HL-60/S4 treated with phorbol 12-myristate 13-acetate at 8.2 ng/mL for 4 days and 3 days (cell line): Measurements from ENCODE around the gene KLHL33.

ENCODE experiments used
- in situ Hi-C: fragments of 300-500 bp; cut with MboI; formaldehyde crosslinking; loops from 2 replicates; pipeline ENCODE4 v1.15.0; 2022; ENCODE audit warnings: low sequenced_read_pairs

KLHL33 gene

GRCh38 chr14:20417250-20418186, 18.4 kb downstream of the KLHL33 start:
- in situ Hi-C loops = no loop called here

- in situ Hi-C loops = no loop called here
Observed at GRCh38 chr14:20416223-20416622, 19.7 kb downstream of the KLHL33 start.

GRCh38 chr14:20415782-20416206, 20.2 kb downstream of the KLHL33 start:
- in situ Hi-C loops = no loop called here

- in situ Hi-C loops = no loop called here
Observed at GRCh38 chr14:20413744-20414082, 22.3 kb downstream of the KLHL33 start.

GRCh38 chr14:20412876-20413743, 22.9 kb downstream of the KLHL33 start, which contains the start of gene TEP1:
TSS of gene TEP1 (minus strand) at chr14:20413501. CDS start at chr14:20408439, 5,062 bp downstream.
- in situ Hi-C loops = no loop called here

GRCh38 chr14:20412411-20412810, 23.6 kb downstream of the KLHL33 start:
- in situ Hi-C loops = no loop called here

GRCh38 chr14:20409226-20409625, 26.7 kb downstream of the KLHL33 start:
- in situ Hi-C loops = no loop called here

GRCh38 chr14:20403521-20403920, 32.4 kb downstream of the KLHL33 start:
- in situ Hi-C loops = no loop called here

- in situ Hi-C loops = no loop called here
Observed at GRCh38 chr14:20400965-20401593, 34.9 kb downstream of the KLHL33 start.

GRCh38 chr14:20400589-20400964, 35.4 kb downstream of the KLHL33 start:
- in situ Hi-C loops = no loop called here

- in situ Hi-C loops = loop anchor here (25.0 kb wide), 1 partner anchor 1015 kb away; no protein-coding TSS in a partner anchor
Observed at GRCh38 chr14:20397511-20397910, 38.5 kb downstream of the KLHL33 start.

GRCh38 chr14:20391505-20391904, 44.5 kb downstream of the KLHL33 start:
- in situ Hi-C loops = loop anchor here (25.0 kb wide), 1 partner anchor 1021 kb away; no protein-coding TSS in a partner anchor

GRCh38 chr14:20388159-20388558, 47.8 kb downstream of the KLHL33 start:
- in situ Hi-C loops = loop anchor here (25.0 kb wide), 1 partner anchor 1024 kb away; no protein-coding TSS in a partner anchor

GRCh38 chr14:20387576-20387975, 48.4 kb downstream of the KLHL33 start:
- in situ Hi-C loops = loop anchor here (25.0 kb wide), 1 partner anchor 1025 kb away; no protein-coding TSS in a partner anchor

GRCh38 chr14:20386276-20386855, 49.6 kb downstream of the KLHL33 start:
- in situ Hi-C loops = loop anchor here (25.0 kb wide), 1 partner anchor 1026 kb away; no protein-coding TSS in a partner anchor

GRCh38 chr14:20384886-20385285, 51.1 kb downstream of the KLHL33 start:
- in situ Hi-C loops = loop anchor here (25.0 kb wide), 1 partner anchor 1027 kb away; no protein-coding TSS in a partner anchor

- in situ Hi-C loops = loop anchor here (25.0 kb wide), 1 partner anchor 1028 kb away; no protein-coding TSS in a partner anchor
Observed at GRCh38 chr14:20384321-20384720, 51.6 kb downstream of the KLHL33 start.

GRCh38 chr14:20383636-20384035, 52.3 kb downstream of the KLHL33 start:
- in situ Hi-C loops = loop anchor here (25.0 kb wide), 1 partner anchor 1029 kb away; no protein-coding TSS in a partner anchor

- in situ Hi-C loops = loop anchor here (25.0 kb wide), 1 partner anchor 1029 kb away; no protein-coding TSS in a partner anchor
Observed at GRCh38 chr14:20383032-20383431, 52.9 kb downstream of the KLHL33 start.

- in situ Hi-C loops = loop anchor here (25.0 kb wide), 1 partner anchor 1030 kb away; no protein-coding TSS in a partner anchor
Observed at GRCh38 chr14:20382526-20382925, 53.4 kb downstream of the KLHL33 start.
